H1 (cell line): ENCODE measurements around the gene MID1. TPM values are rescaled to one million over a fixed set of nuclear protein-coding genes. Genes with fewer than 3 reads are reported as not detected.

Source experiments
- CTCF ChIA-PET: fragments of 300-600 bp; sonication (Branson Sonifier 250); formaldehyde crosslinking; loops from one replicate; lab custom pipeline; 2021; ENCODE audit not compliant: partially characterized antibody; lab: Charles Lee
- POLR2A ChIA-PET: fragments of 300-600 bp; sonication (Branson Sonifier 250); formaldehyde crosslinking; loops from one replicate; lab custom pipeline; 2021; ENCODE audit warnings: inconsistent platforms; ENCODE audit not compliant: partially characterized antibody; lab: Charles Lee
- DNase-seq, 2 experiments: peaks; one replicate each; pipeline versions ENCODE4 v3.0.0 to v3.0.0-alpha.2; 2010 to 2022; ENCODE audit warnings: low spot score in 2 of 2, low read depth in 1 of 2, mixed read lengths in 1 of 2
- FAIRE-seq: peaks from 2 replicates; lab custom pipeline; 2011; peaks lifted over from hg19 to GRCh38; lab: Jason Lieb, UNC
- H2AFZ ChIP-seq: 2 replicates; pipeline ENCODE4 v1.8.1; 2012; ENCODE audit warnings: low read length, inconsistent platforms
- H2AK5ac ChIP-seq: 2 replicates; pipeline ENCODE4 v1.6.1; 2013; ENCODE audit warnings: low read depth, low read length
- H2BK120ac ChIP-seq: replicated peaks from 2 replicates; pipeline ENCODE3; 2013; ENCODE audit warnings: low read depth, low read length, inconsistent platforms
- H2BK12ac ChIP-seq: 2 replicates; pipeline ENCODE4 v1.6.1; 2013; ENCODE audit warnings: low read depth, low read length
- H2BK15ac ChIP-seq: 2 replicates; pipeline ENCODE4 v1.6.1; 2013; ENCODE audit warnings: low read length
- H2BK20ac ChIP-seq: 2 replicates; pipeline ENCODE4 v1.6.1; 2013; ENCODE audit warnings: low read length
- H2BK5ac ChIP-seq: 2 replicates; pipeline ENCODE4 v1.6.1; 2013; ENCODE audit warnings: low read depth, low read length
- H3K14ac ChIP-seq: 2 replicates; pipeline ENCODE4 v1.6.1; 2013; ENCODE audit warnings: inconsistent platforms; ENCODE audit not compliant: insufficient read length
- H3K18ac ChIP-seq: 2 replicates; pipeline ENCODE4 v1.6.1; 2013; ENCODE audit warnings: low read length; ENCODE audit errors: extremely low read depth
- H3K23ac ChIP-seq: 2 replicates; pipeline ENCODE4 v1.6.1; 2013; ENCODE audit warnings: inconsistent platforms; ENCODE audit not compliant: insufficient read length
- H3K23me2 ChIP-seq: 2 replicates; pipeline ENCODE4 v1.6.1; 2013; ENCODE audit warnings: low read depth, low read length
- H3K27ac ChIP-seq: 2 replicates; pipeline ENCODE4 v1.6.1; 2011; ENCODE audit warnings: low read depth, low read length, inconsistent platforms
- H3K27me3 ChIP-seq, 4 experiments: replicated peaks in 1 of 4; 1 replicate in 1 of 4; 2 replicates in 3 of 4; pipeline versions ENCODE4 v1.6.1 to v1.8.1; 2011 to 2013; ENCODE audit warnings: low read length in 3 of 4, mild to moderate bottlenecking in 3 of 4, inconsistent platforms in 2 of 4, mixed read lengths in 2 of 4, moderate library complexity in 1 of 4; ENCODE audit not compliant: control insufficient read depth in 3 of 4, insufficient read depth in 3 of 4; ENCODE audit errors: extremely low read depth in 1 of 4
- H3K36me3 ChIP-seq, 4 experiments: 2 replicates each; pipeline versions ENCODE4 v1.6.1 to v1.8.1; 2011 to 2013; ENCODE audit warnings: mild to moderate bottlenecking in 4 of 4, low read length in 3 of 4, moderate library complexity in 2 of 4, control low read depth in 1 of 4, inconsistent platforms in 1 of 4; ENCODE audit not compliant: insufficient read depth in 4 of 4, control insufficient read depth in 2 of 4
- H3K4ac ChIP-seq: replicated peaks from 2 replicates; pipeline ENCODE3; 2013; ENCODE audit warnings: low read length, low read depth, mixed read lengths, inconsistent platforms; ENCODE audit not compliant: insufficient read length
- H3K4me1 ChIP-seq, 4 experiments: replicated peaks in 1 of 4; 1 replicate in 1 of 4; 2 replicates in 3 of 4; pipeline versions ENCODE4 v1.6.1 to v1.8.1; 2011 to 2013; ENCODE audit warnings: low read length in 3 of 4, inconsistent platforms in 2 of 4, mixed read lengths in 1 of 4; ENCODE audit not compliant: insufficient read depth in 4 of 4, control insufficient read depth in 3 of 4
- H3K4me2 ChIP-seq, 2 experiments: 2 replicates each; pipeline versions ENCODE4 v1.6.1 to v1.8.1; 2011 to 2013; ENCODE audit warnings: low read depth in 2 of 2, low read length in 2 of 2, control low read depth in 1 of 2, inconsistent platforms in 1 of 2, mild to moderate bottlenecking in 1 of 2; ENCODE audit not compliant: insufficient read depth in 1 of 2
- H3K4me3 ChIP-seq, 4 experiments: fragments of 200-600, 300-600 bp in 1 of 4; sonication (generic), shearing (Covaris generic), sonication (Bioruptor Twin) in 1 of 4; 2 replicates each; pipeline versions ENCODE4 v1.5.1 to v1.8.1; 2011 to 2016; ENCODE audit warnings: low read length in 4 of 4, low read depth in 3 of 4, control low read depth in 2 of 4, inconsistent platforms in 2 of 4, mild to moderate bottlenecking in 2 of 4, mixed read lengths in 1 of 4, moderate library complexity in 1 of 4; ENCODE audit not compliant: insufficient read depth in 2 of 4; ENCODE audit errors: extremely low read depth in 1 of 4
- H3K56ac ChIP-seq: replicated peaks from 2 replicates; pipeline ENCODE3; 2013; ENCODE audit warnings: low read depth, mild to moderate bottlenecking, mixed read lengths, low read length, inconsistent platforms; ENCODE audit not compliant: insufficient read length
- H3K79me1 ChIP-seq: 2 replicates; pipeline ENCODE4 v1.6.1; 2013; ENCODE audit warnings: low read depth, low read length, control low read depth
- H3K79me2 ChIP-seq, 2 experiments: 2 replicates each; pipeline versions ENCODE4 v1.6.1 to v1.8.1; 2012 to 2013; ENCODE audit warnings: low read length in 2 of 2, mild to moderate bottlenecking in 2 of 2, inconsistent platforms in 1 of 2; ENCODE audit not compliant: insufficient read depth in 2 of 2, control insufficient read depth in 1 of 2
- H3K9ac ChIP-seq, 4 experiments: replicated peaks in 1 of 4; 1 replicate in 1 of 4; 2 replicates in 3 of 4; pipeline versions ENCODE4 v1.6.1 to v1.8.1; 2011 to 2013; ENCODE audit warnings: low read depth in 3 of 4, low read length in 3 of 4, control low read depth in 2 of 4, mild to moderate bottlenecking in 2 of 4, moderate library complexity in 2 of 4, inconsistent platforms in 1 of 4; ENCODE audit errors: extremely low read depth in 1 of 4
- H3K9me3 ChIP-seq, 2 experiments: 2 replicates each; pipeline versions ENCODE4 v1.6.1 to v1.8.1; 2012 to 2013; ENCODE audit warnings: mild to moderate bottlenecking in 2 of 2, moderate library complexity in 2 of 2, control low read depth in 1 of 2, inconsistent platforms in 1 of 2, low read depth in 1 of 2, low read length in 1 of 2, mixed read lengths in 1 of 2; ENCODE audit not compliant: insufficient read depth in 2 of 2
- H4K20me1 ChIP-seq, 2 experiments: replicated peaks in 1 of 2; 2 replicates each; pipeline versions ENCODE3 to v1.8.1; 2011 to 2013; ENCODE audit warnings: inconsistent platforms in 2 of 2, low read length in 2 of 2, mild to moderate bottlenecking in 1 of 2; ENCODE audit not compliant: insufficient read depth in 2 of 2, control insufficient read depth in 1 of 2
- H4K5ac ChIP-seq: 2 replicates; pipeline ENCODE4 v1.6.1; 2013; ENCODE audit warnings: low read length, low read depth, mixed read lengths, inconsistent platforms; ENCODE audit not compliant: insufficient read length
- H4K8ac ChIP-seq: 2 replicates; pipeline ENCODE4 v1.8.0; 2013; ENCODE audit warnings: mild to moderate bottlenecking, moderate library complexity, low read length, inconsistent platforms; ENCODE audit not compliant: insufficient read depth; ENCODE audit errors: extremely low read depth
- H4K91ac ChIP-seq: replicated peaks from 2 replicates; pipeline ENCODE3; 2013; ENCODE audit warnings: low read length, mixed read lengths, inconsistent platforms; ENCODE audit not compliant: insufficient read length
- ASH2L ChIP-seq: fragments of 200-600, 300-600 bp; sonication (generic); IDR thresholded peaks from one replicate; pipeline ENCODE4 v1.7.1; 2017; ENCODE audit warnings: low read length
- CHD2 ChIP-seq: IDR thresholded peaks from 2 replicates; pipeline ENCODE4 v1.6.1; 2012; ENCODE audit warnings: low read length, improper control_type of control experiment
- WGBS, 2 experiments: shearing (Covaris generic) in 1 of 2; methylation state at CpG; one replicate each; pipeline versions ENCODE4 v1.1.6 to v1.1.7; 2013 to 2015; ENCODE audit warnings: low lambda C conversion rate in 2 of 2, mixed read lengths in 2 of 2, inconsistent platforms in 1 of 2, low coverage in 1 of 2, missing lambda C conversion rate in 1 of 2; ENCODE audit not compliant: insufficient replicate concordance in 2 of 2, insufficient coverage in 1 of 2, insufficient read length in 1 of 2; ENCODE audit errors: extremely low coverage in 1 of 2, missing lambda C conversion rate in 1 of 2; 5-methylcytosine and 5-hydroxymethylcytosine counted together
- polyA plus RNA-seq, 7 experiments: library from polyadenylated mRNA; depleted of rRNA in 3 of 7; stranded (reverse) in 5 of 7; unstranded in 2 of 7; fragments of >200 nt in 5 of 7; fragments of 200-250 nt in 2 of 7; gene quantifications; 1 replicate in 5 of 7; 2 replicates in 1 of 7; 4 replicates in 1 of 7; pipeline versions ENCODE4 v1.2.1 to v1.2.3, GENCODE V29; 2011 to 2013; ENCODE audit warnings: missing spikeins in 2 of 7, mixed read lengths in 2 of 7
- total RNA-seq: library from RNA; stranded (reverse); fragmentation: NEBNext Ultra II Directional; extraction: Animal tissue kit (Norgen Biotek cat#: 25700); gene quantifications from 2 replicates; pipeline ENCODE4 v1.2.1, GENCODE V29; 2021

Gene MID1
- total and polyA plus RNA-seq, 2 of the 8 experiments (the other 6 are each of a cell fraction or from before 2014, with no cell fraction given) = 12.9 to 54.3 TPM

DNA sequence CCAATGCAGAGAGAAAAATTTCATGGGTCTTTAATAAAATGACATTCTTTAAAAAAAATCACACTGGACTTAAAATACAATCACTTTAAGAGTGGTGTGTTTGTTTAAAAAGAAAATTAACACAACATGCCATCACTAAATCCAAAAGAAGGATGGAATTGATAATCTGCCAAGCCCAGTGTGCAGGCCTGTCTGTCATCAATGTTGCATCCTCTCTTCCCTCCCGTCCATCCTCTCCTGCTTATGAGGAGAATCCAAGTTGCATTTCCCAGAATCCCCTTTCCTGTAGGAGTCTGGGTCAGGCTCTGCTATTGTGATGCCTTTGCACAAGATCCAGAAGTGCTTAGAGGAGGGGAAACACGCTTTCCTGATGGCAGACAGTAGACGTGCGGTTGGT is 169.4 kb downstream of the MID1 start:
- no peak overlapping the region for H4K8ac ChIP-seq

More for the DNA sequence above, 169.4 kb downstream of the MID1 start:
- H2BK120ac ChIP-seq = no peak overlapping the region
- no peak overlapping the region for H3K27ac ChIP-seq
- no peak overlapping the region for H2BK5ac ChIP-seq
- no peak overlapping the region for H2BK20ac ChIP-seq
- no peaks in the 10 kb centered on the region for H3K79me2 ChIP-seq
- POLR2A ChIA-PET = no interaction called here
- TF ChIP-seq ASH2L (no peak), CHD2 (no peak)
- H2BK12ac ChIP-seq = no peak overlapping the region
- no peak overlapping the region for H2BK15ac ChIP-seq
- H3K23me2 ChIP-seq = no peaks in the 10 kb centered on the region
- no peaks in the 10 kb centered on the region for H4K20me1 ChIP-seq
- H3K79me1 ChIP-seq = no peaks in the 10 kb centered on the region
- H3K14ac ChIP-seq = no peak overlapping the region
- FAIRE-seq = no peak
- no peak overlapping the region for H3K4ac ChIP-seq
- no peak overlapping the region for H3K4me2 ChIP-seq
- H3K18ac ChIP-seq = no peak overlapping the region
- CTCF ChIA-PET = no interaction called here
- H4K91ac ChIP-seq = no peak overlapping the region
- no peak overlapping the region for H3K9ac ChIP-seq
- 100% methylated on average over 4 of the region's 4 CpGs; no CpG with 5 or more reads in 1 of the 2 experiments for WGBS, 2 experiments
- H3K4me3 ChIP-seq = no peak overlapping the region
- H2AFZ ChIP-seq = no peak overlapping the region
- no peak overlapping the region for H3K23ac ChIP-seq
- no peaks in the 10 kb centered on the region for H3K27me3 ChIP-seq
- H3K36me3 ChIP-seq = peaks cover 2 to 25% (median 13%) of the 10 kb centered on the region in 4 experiments; a peak in 7 of 8 replicates
- DNase-seq = no peak
- no peaks in the 10 kb centered on the region for H3K4me1 ChIP-seq
- no peak overlapping the region for H4K5ac ChIP-seq
- H2AK5ac ChIP-seq = no peak overlapping the region
- H3K9me3 ChIP-seq = no peaks in the 10 kb centered on the region
- H3K56ac ChIP-seq = no peak overlapping the region
